GM18519 (cell line): ENCODE results near the gene CYLC1.

Experiments
- ATAC-seq: cut with Tn5 transposase; IDR thresholded peaks from one replicate; pipeline ENCODE4 v1.9.1; 2021; ENCODE audit warnings: mild to moderate bottlenecking, moderate library complexity; ENCODE audit not compliant: unreplicated experiment, low FRiP score

The CYLC1 gene, protein sequence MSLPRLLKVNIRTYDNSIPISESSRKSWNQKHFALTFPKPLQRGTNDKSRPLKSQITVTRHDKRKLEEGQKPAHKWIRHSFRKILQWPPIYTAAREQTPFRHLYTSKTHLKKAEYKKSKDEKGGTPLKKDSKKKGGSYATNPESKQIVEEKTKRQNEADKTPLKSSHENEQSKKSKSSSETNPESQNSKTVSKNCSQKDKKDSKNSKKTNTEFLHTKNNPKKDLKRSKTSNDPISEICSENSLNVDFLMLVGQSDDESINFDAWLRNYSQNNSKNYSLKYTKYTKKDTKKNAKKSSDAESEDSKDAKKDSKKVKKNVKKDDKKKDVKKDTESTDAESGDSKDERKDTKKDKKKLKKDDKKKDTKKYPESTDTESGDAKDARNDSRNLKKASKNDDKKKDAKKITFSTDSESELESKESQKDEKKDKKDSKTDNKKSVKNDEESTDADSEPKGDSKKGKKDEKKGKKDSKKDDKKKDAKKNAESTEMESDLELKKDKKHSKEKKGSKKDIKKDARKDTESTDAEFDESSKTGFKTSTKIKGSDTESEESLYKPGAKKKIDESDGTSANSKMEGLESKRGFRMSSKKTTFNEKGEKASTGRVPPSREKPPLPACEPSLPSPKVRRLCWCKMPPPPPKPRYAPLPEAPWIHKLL

DNA sequence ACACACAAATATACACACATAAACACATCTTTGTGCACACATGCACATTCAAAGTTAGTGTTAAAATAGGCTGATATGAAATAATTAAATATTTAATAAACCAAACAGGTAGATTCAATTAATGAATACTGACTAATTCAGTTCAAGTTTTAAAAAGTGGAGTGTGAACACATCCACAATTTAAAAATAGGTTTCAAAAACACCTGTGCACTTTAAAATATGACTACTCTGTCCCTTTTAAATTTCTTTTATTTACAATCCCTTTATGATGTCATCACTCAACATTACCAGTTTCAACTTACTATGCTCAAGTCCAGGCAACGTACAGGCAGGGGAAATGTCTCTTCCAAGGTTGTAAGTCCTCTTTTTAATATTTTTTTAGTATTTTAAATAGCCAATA, at the start of gene CYLC1:
TSS of gene CYLC1 (plus strand) at position 301 of the 400 bp plus-strand sequence. CDS start at position 338, 37 bp downstream.
- ATAC-seq, result no peak

DNA sequence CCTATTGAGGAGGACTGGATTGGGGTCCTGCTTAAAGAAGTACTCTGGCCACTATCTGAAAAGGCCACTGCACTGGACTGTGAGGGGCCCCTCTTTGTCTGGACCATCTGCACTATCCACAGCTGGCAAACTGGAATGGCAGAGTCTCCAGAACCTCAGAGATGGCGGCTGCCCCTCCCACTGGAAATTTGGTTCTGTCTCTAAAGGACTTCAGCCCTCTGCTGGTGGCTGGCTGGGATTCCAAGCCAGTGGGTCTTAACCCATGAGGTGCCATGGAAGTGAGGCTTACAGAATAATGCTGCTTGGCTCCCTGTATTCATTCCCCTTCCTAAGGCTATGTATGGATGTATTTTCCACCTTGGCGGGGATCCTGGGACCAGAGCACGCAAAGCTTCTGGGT, 41.6 kb upstream of the CYLC1 start:
- no peak for ATAC-seq

DNA sequence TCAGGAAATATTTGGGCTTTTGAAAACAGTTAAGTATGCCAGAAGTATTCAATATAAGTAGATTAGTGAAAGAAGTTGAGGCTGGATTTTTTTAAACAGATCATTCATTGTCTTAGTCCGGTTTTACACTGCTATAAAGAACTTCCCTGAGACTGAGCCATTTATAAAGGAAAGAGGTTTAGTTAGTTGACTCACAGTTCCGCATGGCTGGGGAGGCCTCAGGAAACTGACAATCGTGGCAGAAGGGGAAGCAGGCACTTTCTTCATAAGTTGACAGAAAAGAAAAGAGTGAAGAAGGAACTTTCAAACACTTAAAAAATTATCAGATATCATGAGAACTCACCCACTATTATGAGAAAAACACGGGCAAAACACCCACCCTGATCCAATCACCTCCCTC, 31.1 kb upstream of the CYLC1 start:
- no peak for ATAC-seq

DNA sequence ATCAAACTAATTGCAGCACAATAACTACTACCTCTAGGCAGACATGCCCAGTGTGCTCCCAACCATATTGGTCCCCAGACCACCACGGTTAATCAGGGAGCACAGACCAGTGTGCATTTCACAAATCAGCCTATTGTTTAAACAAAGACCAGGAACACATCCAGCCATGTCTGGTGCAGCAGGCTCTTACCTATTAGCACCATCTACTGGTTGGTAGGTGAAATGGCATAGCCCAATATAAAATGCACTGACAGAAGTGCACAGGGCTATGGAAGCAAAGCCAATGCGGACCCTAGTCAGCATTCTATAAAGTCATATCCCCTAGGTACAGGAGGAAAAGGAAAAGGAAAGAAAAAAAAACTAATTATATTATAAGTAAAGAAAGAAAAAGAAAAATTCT, 15.5 kb upstream of the CYLC1 start:
- ATAC-seq, result peak; percentile 97

DNA sequence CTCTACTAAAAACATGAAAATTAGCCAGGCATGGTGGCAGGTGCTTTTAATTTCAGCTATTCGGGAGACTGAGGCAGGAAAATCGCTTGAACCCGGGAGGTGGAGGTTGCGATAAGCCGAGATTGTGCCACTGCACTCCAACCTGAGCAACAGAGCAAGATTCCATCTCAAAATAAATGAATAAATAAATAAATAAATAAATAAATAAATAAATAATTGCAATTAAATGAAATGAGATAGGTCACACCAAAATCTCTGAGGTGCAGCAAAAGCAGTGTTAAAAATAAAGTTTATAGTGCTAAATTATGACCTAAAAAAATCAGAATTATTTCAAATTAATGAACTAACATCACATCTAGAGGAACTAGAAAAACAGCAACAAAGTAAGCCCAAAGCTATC, 13.6 kb upstream of the CYLC1 start:
- ATAC-seq, result no peak

DNA sequence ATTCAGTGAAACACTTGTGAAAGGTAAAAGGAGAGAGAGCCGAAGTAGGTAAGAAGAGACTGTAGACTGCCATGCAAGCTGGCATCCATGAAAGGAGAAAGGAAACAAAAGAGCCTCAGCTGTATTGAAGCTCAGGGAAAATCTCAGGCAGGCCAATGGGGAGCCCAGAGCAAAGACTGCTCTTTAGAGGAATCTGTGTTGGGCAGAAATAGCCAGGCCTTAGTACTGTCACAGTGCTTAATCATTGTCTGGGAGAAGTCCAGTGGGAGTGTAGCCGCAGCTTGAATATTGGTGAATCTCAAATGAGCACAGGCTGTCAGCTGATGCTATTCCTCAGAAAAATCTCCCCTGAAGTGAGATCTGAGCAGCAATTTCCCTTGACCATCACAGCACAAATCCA, 27.6 kb downstream of the CYLC1 start:
- no peak for ATAC-seq

DNA sequence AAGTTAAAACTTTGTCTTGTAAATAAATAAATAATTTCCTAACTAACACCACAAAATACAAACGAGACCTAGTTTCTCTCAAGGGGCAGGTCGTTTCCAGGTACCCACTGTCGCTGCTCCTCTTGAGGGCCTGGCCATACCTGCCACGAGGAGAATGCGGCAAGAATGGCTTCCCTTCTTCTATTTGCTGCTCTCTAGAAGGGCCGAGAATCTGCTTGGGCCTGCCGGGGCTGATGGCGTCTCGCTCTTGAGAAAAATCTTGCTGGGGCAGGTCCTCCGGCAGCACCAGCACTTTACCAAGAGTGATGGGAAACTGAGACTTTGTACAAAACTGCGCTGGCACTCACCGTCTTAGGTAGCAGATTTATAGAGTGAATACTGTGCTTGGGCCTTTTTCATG, 31.5 kb downstream of the CYLC1 start:
- ATAC-seq, result no peak

DNA sequence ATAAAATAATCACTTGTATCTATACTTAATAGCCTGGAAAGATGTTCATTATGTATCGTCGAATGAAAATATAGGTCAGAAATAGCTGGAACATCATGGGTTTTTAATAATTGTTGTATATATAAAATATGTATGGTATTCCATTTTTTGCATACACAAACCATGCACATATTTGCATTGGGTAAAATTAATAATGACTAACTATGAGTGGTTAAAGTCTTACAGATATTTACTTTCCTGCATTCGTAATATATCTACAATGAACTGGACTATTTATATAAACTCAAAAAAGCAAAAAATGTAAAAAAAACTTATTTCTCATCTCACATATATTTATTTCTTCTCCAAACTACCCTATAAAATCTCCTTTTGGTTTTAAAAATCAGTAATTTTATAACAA, 46.0 kb downstream of the CYLC1 start:
- no peak for ATAC-seq

DNA sequence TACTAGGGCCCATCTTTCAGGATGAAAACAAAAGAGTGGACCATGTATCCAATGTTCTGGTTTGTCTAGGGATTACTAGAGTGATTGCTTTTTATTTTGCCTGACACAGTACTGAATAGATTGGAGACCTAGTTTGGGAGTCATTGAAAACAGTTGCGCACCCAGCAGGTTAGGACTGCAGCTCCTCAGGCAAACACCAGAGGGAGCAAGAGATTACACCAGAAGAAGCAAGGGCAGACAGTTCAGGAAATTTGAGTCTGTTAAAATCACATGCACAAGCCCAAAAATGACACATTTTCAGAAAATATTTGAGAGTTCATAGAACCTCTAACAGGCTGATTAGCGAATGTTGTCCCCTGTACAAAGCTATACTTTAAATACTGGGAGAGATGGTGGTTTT, 55.6 kb downstream of the CYLC1 start:
- ATAC-seq, result no peak

DNA sequence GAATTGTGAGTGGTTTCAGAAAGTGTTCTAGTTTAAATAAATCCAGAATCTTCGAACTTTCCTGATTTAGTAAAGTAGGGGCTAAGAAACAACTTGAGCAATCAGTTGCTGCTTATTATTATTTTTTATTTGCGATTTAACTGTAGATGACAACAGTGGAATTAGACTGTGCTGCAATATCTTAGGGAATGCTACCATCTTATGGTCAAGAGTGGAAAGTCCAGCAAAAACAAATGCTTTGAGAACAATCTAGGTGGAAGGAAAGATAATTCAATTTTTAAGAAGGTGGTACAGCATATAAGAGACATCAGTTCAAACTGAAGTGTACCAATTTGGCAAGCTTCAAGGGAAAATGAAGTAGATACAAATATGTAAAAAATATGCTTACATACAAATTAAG, 73.3 kb downstream of the CYLC1 start:
- ATAC-seq, result no peak
